Naive thymus-derived CD4-positive, alpha-beta T cell (primary cell): Measurements from ENCODE around the gene RNASE8. TPM values are rescaled to one million over a fixed set of nuclear protein-coding genes. Genes with fewer than 3 reads are reported as not detected.

Experiments used
- ATAC-seq: fragments of 150-1000 bp; cut with Tn5 transposase; 2 replicates; pipeline ENCODE4 v1.10.0; 2021; ENCODE audit warnings: mild to moderate bottlenecking, moderate library complexity
- CTCF ChIA-PET: fragments of 350-600 bp; sonication (Branson Sonifier 250); formaldehyde crosslinking; loops from one replicate; lab custom pipeline; 2021; ENCODE audit warnings: antibody characterized with exemption; lab: Charles Lee
- POLR2A ChIA-PET: fragments of 350-600 bp; sonication (Branson Sonifier 250); formaldehyde crosslinking; loops from one replicate; lab custom pipeline; 2021; ENCODE audit warnings: antibody characterized with exemption, inconsistent platforms; lab: Charles Lee
- DNase-seq, 9 donors: peaks; one replicate each; pipeline versions ENCODE4 v3.0.0 to v3.0.0-alpha.2; 2020 to 2022; ENCODE audit warnings: mixed read lengths in 1 of 9
- H3K27ac ChIP-seq: one replicate; pipeline ENCODE4 v1.7.0; 2013; ENCODE audit warnings: mild to moderate bottlenecking, low read depth, low read length, moderate library complexity
- H3K27me3 ChIP-seq, 2 donors: one replicate each; pipeline ENCODE4 v1.7.0; 2013; ENCODE audit warnings: low read length in 2 of 2, mild to moderate bottlenecking in 2 of 2, moderate library complexity in 2 of 2; ENCODE audit not compliant: control insufficient read depth in 2 of 2, insufficient read depth in 2 of 2
- H3K36me3 ChIP-seq, 3 experiments: 1 replicate in 2 of 3; 2 replicates in 1 of 3; pipeline ENCODE4 v1.7.0; 2013; ENCODE audit warnings: low read length in 3 of 3, mild to moderate bottlenecking in 3 of 3, moderate library complexity in 1 of 3; ENCODE audit not compliant: insufficient read depth in 3 of 3, control insufficient read depth in 2 of 3
- H3K4me1 ChIP-seq, 2 donors: one replicate each; pipeline ENCODE4 v1.7.0; 2013; ENCODE audit warnings: low read length in 2 of 2, mild to moderate bottlenecking in 2 of 2, moderate library complexity in 1 of 2; ENCODE audit not compliant: control insufficient read depth in 2 of 2, insufficient read depth in 2 of 2
- H3K4me3 ChIP-seq: 2 replicates; pipeline ENCODE4 v1.7.0; 2013; ENCODE audit warnings: mild to moderate bottlenecking, low read length
- H3K9me3 ChIP-seq, 3 experiments: 1 replicate in 2 of 3; 2 replicates in 1 of 3; pipeline ENCODE4 v1.7.0; 2013; ENCODE audit warnings: low read length in 3 of 3; ENCODE audit not compliant: control insufficient read depth in 2 of 3
- H3K27ac Mint-ChIP-seq, 9 donors: one replicate each; pipeline ENCODE4 v1.8.0; 2020 to 2022; ENCODE audit warnings: mixed read lengths in 9 of 9, mild to moderate bottlenecking in 8 of 9, moderate library complexity in 5 of 9, inconsistent platforms in 2 of 9
- H3K27me3 Mint-ChIP-seq, 5 donors: one replicate each; pipeline ENCODE4 v1.8.0; 2021 to 2022; ENCODE audit warnings: mixed read lengths in 5 of 5, mild to moderate bottlenecking in 1 of 5
- H3K36me3 Mint-ChIP-seq, 5 donors: one replicate each; pipeline ENCODE4 v1.8.0; 2020 to 2022; ENCODE audit warnings: mixed read lengths in 5 of 5, mild to moderate bottlenecking in 3 of 5, inconsistent platforms in 1 of 5
- H3K4me1 Mint-ChIP-seq, 7 donors: one replicate each; pipeline ENCODE4 v1.8.0; 2020 to 2022; ENCODE audit warnings: mixed read lengths in 7 of 7, mild to moderate bottlenecking in 3 of 7, inconsistent platforms in 1 of 7
- H3K4me3 Mint-ChIP-seq, 10 donors: one replicate each; pipeline ENCODE4 v1.8.0; 2020 to 2022; ENCODE audit warnings: mild to moderate bottlenecking in 10 of 10, mixed read lengths in 10 of 10, moderate library complexity in 6 of 10, inconsistent platforms in 2 of 10
- H3K9me3 Mint-ChIP-seq, 11 donors: one replicate each; pipeline ENCODE4 v1.8.0; 2020 to 2022; ENCODE audit warnings: mixed read lengths in 11 of 11, mild to moderate bottlenecking in 4 of 11, inconsistent platforms in 1 of 11, moderate library complexity in 1 of 11
- intact Hi-C, 2 donors: fragments of 100-400 bp; cut with micrococcal nuclease; formaldehyde crosslinking; loops; one replicate each; pipeline ENCODE4 v1.15.1; 2023
- polyA plus RNA-seq, 2 donors: library from polyadenylated mRNA; unstranded; fragments of 300-500 nt; fragmentation: Illumina TruSeq; gene quantifications; one replicate each; pipeline ENCODE4 v1.2.3, GENCODE V29; 2021
- total RNA-seq, 6 experiments: library from RNA in 5 of 6; stranded (reverse) in 5 of 6; gene quantifications; 1 replicate in 5 of 6; 2 replicates in 1 of 6; pipeline ENCODE4 v1.2.3 and lab custom pipeline; 2021 to 2026

The RNASE8 gene
- total and polyA plus RNA-seq, 7 experiments from 2014 or later = not detected

DNA sequence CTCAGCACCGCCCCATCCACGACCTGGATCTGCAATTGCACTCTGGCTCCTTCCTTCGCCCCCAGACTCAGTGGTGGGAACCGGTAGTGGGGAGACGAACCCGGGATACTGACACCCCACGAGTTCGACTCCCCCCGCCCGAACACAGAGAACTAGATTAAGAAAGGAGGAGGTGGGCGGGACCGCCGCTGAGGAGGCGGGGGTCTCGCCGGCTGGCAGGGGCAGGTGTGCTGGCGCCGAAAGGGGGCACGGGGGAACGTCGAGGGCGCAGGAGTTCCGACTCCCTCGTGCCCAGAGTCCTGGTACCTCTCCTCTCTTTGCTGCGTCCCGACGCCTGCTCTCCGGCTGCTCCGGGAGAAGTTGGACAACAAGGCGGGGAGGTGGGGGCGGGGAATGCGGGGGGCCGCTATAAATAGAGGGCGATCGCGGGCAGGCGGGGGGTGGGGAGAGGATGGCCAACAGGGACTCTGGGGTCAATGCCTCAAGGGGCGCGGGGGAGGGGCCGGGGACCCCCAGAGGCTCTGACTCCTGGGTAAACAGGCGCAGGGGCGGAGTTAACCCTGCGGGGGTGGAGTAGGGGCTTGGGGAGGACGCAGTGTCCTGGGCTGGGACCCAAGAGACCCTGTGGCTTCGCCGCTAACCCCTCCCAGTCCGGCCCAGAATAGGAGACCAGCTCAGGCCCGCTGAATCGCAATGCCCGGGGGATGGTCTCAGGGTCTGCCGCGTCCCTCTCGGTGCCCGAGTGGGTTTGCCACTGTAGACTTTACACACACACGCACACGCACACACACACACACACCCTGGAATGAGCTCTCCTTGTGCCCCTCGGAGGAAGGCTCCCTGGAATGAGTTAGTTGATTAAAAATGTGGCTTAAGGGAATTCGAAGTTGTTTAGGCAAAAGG is 32.0 kb upstream of the RNASE8 start:
- Histone ChIP-seq H3K36me3 (peaks cover 0 to 11% (median 0%) of the 10 kb centered on the region in 3 experiments), H3K4me3 (peak overlapping the region; percentile 68), H3K4me1 (peaks cover 7 to 13% of the 10 kb centered on the region in 2 donors), H3K9me3 (no peaks in the 10 kb centered on the region), H3K27me3 (no peaks in the 10 kb centered on the region), H3K27ac (peak overlapping the region; percentile 40)
- intact Hi-C loops = loop anchor here (1.0 to 5.0 kb wide), 8 partner anchors 11 to 79 kb away; partner anchors contain the start of genes ARHGEF40 (in 1 of the 2) and METTL17 (in 1 of the 2)
- Mint-ChIP-seq H3K27ac (peak overlapping the region in 8 of 9 donors; percentile 28 to 92 (median 76)), H3K9me3 (no peaks in the 10 kb centered on the region), H3K27me3 (peaks cover 0 to 47% (median 0%) of the 10 kb centered on the region in 5 donors), H3K36me3 (peaks cover 0 to 9% (median 0%) of the 10 kb centered on the region in 5 donors), H3K4me1 (peaks cover 7 to 28% (median 23%) of the 10 kb centered on the region in 7 donors), H3K4me3 (peak overlapping the region; percentile 84 to 97 (median 92))
- ChIA-PET CTCF (interaction anchor here (0.7 to 1.5 kb wide), 4 partner anchors 10 to 27 kb away, joined by 3 to 6 read pairs (median 4); partner anchors contain the start of gene SLC39A2), POLR2A (no interaction called here)
- DNase-seq (peak in 1 of 9 donors; percentile 13), ATAC-seq (no peak)

DNA sequence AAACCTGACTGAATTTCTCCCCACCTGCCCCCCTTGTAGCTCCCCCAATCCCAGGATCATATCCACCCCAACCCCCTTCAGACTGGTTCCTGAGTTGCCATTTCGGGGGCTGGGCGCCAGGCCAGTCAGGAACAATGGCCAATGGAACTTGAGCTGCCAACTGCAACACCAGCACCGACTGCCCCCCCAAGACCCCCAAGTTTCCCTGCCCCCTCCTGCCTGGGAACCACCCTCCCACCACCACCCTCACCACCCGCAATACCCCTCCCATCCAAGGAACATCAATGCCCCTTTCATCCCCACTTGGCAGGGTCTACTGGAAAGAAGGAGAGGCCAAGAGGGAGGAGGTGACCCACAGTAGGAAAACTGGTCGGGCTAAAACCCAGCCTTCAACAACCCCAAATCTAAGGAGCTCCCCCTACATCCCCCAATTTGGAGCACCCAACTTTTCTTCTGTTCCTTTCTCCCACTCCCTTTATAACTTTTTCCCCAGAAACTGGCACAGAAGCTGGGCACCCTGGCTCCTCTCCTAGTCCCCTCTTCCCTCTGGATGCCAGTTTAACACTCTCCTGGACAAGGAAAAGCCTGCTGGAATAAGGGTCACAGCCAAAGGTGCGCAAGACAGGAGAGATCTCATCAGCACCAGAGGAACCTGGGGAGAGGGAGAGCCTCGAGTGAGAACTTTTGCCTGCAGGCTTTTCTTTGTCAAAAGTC is 31.2 kb upstream of the RNASE8 start:
- Histone ChIP-seq H3K27ac (no peak overlapping the region), H3K9me3 (no peaks in the 10 kb centered on the region), H3K4me1 (peaks cover 7 to 13% of the 10 kb centered on the region in 2 donors), H3K27me3 (no peaks in the 10 kb centered on the region), H3K36me3 (peaks cover 0 to 3% (median 0%) of the 10 kb centered on the region in 3 experiments), H3K4me3 (no peak overlapping the region)
- Mint-ChIP-seq H3K4me1 (peaks cover 7 to 28% (median 23%) of the 10 kb centered on the region in 7 donors), H3K4me3 (peak overlapping the region; percentile 24 to 97 (median 89)), H3K27ac (peak overlapping the region in 7 of 9 donors; percentile 21 to 69 (median 51)), H3K9me3 (no peaks in the 10 kb centered on the region), H3K27me3 (peaks cover 0 to 46% (median 0%) of the 10 kb centered on the region in 5 donors), H3K36me3 (peaks cover 0 to 3% (median 0%) of the 10 kb centered on the region in 5 donors)
- intact Hi-C loops = loop anchor here in 1 of 2 donors (5.0 kb wide), 1 partner anchor 46 kb away; the partner anchor contains the start of gene ARHGEF40
- ATAC-seq = no peak
- DNase-seq = no peak
- CTCF ChIA-PET = interaction anchor here (0.7 to 1.5 kb wide), 4 partner anchors 9 to 27 kb away, joined by 3 to 6 read pairs (median 4); partner anchors contain the start of gene SLC39A2
- POLR2A ChIA-PET = no interaction called here

DNA sequence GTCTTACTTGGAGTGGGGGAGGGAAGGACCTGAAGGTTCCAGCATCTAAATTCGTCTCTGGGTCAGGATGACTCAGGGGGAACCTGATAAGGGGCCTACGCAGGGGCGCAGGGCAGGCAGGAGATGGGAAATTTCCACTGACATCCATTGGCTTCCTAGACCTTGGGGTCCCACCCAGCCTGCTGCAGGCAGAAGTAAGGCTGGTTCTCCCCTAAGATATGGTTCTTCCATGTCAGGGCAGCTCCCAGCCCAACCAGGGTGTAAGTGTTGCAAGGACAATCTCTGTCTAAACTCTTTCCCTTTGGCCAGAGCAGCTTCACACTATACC is 30.7 kb upstream of the RNASE8 start:
- no peak for ATAC-seq
- ChIA-PET POLR2A (no interaction called here), CTCF (interaction anchor here (1.5 kb wide), 1 partner anchor 11 kb away, joined by 3 read pairs; no protein-coding TSS in a partner anchor)
- Mint-ChIP-seq H3K36me3 (no peaks in the 10 kb centered on the region), H3K4me3 (peak overlapping the region in 9 of 10 donors; percentile 8 to 79 (median 30)), H3K27ac (peak overlapping the region in 6 of 9 donors; percentile 5 to 69 (median 36)), H3K27me3 (peaks cover 0 to 50% (median 0%) of the 10 kb centered on the region in 5 donors), H3K4me1 (peaks cover 7 to 28% (median 23%) of the 10 kb centered on the region in 7 donors), H3K9me3 (no peaks in the 10 kb centered on the region)
- intact Hi-C loops = loop anchor here in 1 of 2 donors (5.0 kb wide), 1 partner anchor 45 kb away; the partner anchor contains the start of gene ARHGEF40
- H3K9me3 ChIP-seq = no peaks in the 10 kb centered on the region
- H3K4me3 ChIP-seq = no peak overlapping the region
- no peaks in the 10 kb centered on the region for H3K36me3 ChIP-seq
- no peak overlapping the region for H3K27ac ChIP-seq
- no peak for DNase-seq
- H3K4me1 ChIP-seq = peaks cover 7 to 13% of the 10 kb centered on the region in 2 donors
- no peaks in the 10 kb centered on the region for H3K27me3 ChIP-seq

DNA sequence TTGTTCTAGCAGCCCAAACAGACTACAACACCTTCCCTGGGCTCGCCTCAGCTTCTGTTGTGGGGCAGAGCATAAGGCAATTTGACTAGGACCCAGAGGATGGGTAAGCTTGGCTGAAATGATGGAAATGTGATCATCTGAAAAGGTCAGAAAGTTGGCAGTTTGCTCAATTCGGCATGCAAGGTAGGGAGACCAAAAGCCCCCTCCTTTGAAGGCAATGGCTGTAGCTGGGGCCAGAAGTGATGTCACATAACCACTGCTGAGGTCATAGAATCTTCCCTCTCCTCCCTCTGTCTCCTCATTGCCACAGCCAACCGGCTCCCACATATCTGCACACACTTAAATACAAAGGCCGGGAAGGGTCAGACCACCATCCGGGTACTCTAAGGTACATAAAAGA is 27.7 kb upstream of the RNASE8 start, which contains the start of gene TPPP2:
TSS of gene TPPP2 (plus strand) at position 301 of the 400 bp plus-strand sequence. CDS start 365 bp downstream, outside the sequence.
- H3K36me3 Mint-ChIP-seq = no peaks in the 10 kb centered on the region
- Histone ChIP-seq H3K27ac (no peak within 1 kb of the TSS), H3K4me1 (no peaks in the 10 kb centered on the region), H3K36me3 (no peaks in the 10 kb centered on the region), H3K9me3 (no peaks in the 10 kb centered on the region), H3K27me3 (no peaks in the 10 kb centered on the region), H3K4me3 (no peak within 1 kb of the TSS)
- H3K9me3 Mint-ChIP-seq = no peaks in the 10 kb centered on the region
- H3K4me1 Mint-ChIP-seq = peaks cover 0 to 5% (median 0%) of the 10 kb centered on the region in 7 donors
- intact Hi-C loops = loop anchor here in 1 of 2 donors (5.0 kb wide), 1 partner anchor 42 kb away; the partner anchor contains the start of gene ARHGEF40
- peak within 1 kb of the TSS in 1 of 9 donors; percentile 16 for H3K27ac Mint-ChIP-seq
- ChIA-PET CTCF (interaction anchor here (10.2 kb wide), 1 partner anchor 13 kb away, joined by 99 read pairs; no protein-coding TSS in a partner anchor), POLR2A (no interaction called here)
- no peak within 1 kb of the TSS for H3K4me3 Mint-ChIP-seq
- H3K27me3 Mint-ChIP-seq = peaks cover 0 to 33% (median 0%) of the 10 kb centered on the region in 5 donors
- no peak for DNase-seq
- ATAC-seq = no peak

DNA sequence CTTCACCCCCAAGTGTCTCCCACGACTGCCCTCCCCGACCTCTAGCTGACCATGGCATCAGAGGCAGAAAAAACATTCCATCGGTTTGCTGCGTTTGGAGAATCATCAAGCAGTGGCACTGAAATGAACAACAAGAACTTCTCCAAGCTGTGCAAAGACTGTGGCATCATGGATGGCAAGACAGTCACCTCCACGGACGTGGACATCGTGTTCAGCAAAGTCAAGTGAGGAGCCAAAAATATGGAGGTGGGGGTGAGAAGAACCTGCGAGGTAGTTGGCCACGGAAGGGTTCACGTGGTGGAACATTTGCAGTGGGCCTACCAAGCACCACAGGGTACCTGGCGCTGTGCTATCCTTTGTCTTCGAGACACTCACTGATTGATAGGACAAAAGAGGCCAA is 27.1 kb upstream of the RNASE8 start:
- Histone ChIP-seq H3K36me3 (no peaks in the 10 kb centered on the region), H3K27ac (no peak overlapping the region), H3K27me3 (no peaks in the 10 kb centered on the region), H3K4me1 (no peaks in the 10 kb centered on the region), H3K4me3 (no peak overlapping the region), H3K9me3 (no peaks in the 10 kb centered on the region)
- Mint-ChIP-seq H3K4me3 (no peak overlapping the region), H3K27me3 (peaks cover 0 to 30% (median 0%) of the 10 kb centered on the region in 5 donors), H3K9me3 (no peaks in the 10 kb centered on the region), H3K36me3 (no peaks in the 10 kb centered on the region), H3K4me1 (peaks cover 0 to 5% (median 0%) of the 10 kb centered on the region in 7 donors), H3K27ac (peak overlapping the region in 1 of 9 donors; percentile 16)
- no peak for ATAC-seq
- ChIA-PET CTCF (interaction anchor here (10.2 kb wide), 1 partner anchor 14 kb away, joined by 99 read pairs; no protein-coding TSS in a partner anchor), POLR2A (no interaction called here)
- no peak for DNase-seq
- intact Hi-C loops = no loop called here
